Epidermal melanocyte (primary cell): ENCODE measurements around the gene PAK5.

ENCODE experiments used
- DNase-seq: peaks from one replicate; pipeline ENCODE4 v3.0.0; 2011; ENCODE audit warnings: low spot score; ENCODE audit not compliant: insufficient read length

Gene PAK5

DNA sequence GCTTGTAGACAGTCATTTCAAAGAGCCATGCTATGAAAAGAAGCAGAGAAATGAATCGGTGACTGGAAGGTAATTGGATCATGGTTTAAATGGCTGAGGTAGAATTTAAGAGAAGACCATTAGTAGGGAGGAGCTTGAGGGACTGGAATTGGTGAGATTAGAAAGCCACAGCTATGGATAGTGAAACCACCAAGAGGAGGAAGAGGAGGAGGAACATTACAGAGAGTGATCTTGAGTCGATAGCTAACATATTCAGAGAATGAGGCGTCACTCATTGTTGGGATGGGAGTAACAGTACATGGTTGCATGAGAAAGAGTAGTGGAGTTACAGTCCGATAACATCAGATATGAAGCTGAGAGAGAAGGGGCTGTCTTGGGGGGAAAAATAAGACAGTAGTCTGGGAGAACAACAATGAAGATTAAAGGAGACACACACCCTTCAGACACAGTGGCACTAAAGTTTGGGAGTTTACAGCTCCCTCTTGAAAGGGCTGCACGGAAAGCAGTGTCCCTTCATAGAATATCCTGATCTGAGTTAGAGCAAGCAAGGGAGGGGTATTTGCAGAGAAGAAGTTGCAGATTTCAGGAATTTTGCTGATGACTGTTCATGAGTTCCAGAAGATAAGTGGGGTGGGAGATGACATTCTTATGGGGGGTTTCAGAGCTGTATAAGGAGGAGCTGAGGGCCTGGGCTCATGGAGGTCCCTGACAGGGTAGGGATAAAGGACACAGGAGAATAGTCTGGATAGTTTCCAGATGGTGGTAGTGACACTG lies 339.6 kb downstream of the PAK5 start:
- DNase-seq: no peak

DNA sequence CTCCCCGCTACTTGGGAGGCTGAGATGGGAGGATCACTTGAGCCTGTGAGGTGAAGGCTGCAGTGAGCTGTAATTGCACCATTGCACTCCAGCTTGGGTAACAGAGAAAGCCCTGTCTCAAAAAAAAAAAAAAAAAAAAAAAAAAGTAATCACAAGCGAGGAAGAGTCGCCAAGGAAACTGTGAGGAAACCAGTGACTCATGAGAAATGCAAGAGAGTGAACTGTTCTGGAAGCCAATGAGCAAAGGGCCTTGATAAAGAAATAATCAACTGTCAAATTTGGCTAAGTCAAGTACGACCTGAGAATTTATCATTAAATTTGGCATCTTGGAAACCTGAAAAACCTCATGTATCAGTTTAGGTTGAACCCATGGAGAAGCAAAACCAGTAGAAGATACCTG lies 340.6 kb downstream of the PAK5 start:
- DNase-seq: no peak

DNA sequence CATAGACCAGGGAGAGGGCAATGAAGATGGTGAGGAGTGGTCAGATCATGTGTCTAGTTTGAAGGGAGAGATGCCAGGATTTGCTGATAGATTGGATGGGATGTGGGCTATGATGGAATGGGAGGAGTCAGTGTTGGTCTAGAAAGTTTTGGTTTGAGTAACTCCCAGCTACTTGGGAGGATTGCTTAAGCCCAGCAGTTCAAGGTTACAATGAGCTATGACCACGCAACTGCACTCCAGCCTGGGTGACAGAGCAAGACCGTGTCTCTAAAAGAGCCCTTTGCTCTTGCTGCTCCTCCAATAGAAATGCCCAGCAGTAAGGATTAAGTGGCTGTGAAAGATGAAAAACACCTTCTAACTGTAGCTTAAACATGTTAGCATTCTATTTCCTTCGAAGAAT lies 342.7 kb downstream of the PAK5 start:
- no peak for DNase-seq

DNA sequence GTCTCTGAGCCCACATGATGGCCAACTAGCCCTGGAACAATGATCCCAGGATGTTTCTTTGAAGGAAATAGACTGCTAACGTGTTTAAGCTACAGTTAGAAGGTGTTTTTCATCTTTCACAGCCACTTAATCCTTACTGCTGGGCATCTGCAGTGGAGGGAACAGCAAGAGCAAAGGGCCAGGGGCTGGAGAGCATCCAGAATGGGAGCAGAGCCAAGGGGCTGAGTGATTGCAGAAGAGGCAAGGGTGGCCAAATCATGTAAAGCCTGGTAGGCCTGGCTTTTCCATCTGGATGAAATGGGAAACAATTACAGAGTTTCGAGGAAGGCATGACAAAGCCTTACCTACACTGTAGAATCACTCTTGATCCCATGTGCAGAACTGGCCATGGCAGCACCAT lies 343.2 kb downstream of the PAK5 start:
- DNase-seq: no peak

DNA sequence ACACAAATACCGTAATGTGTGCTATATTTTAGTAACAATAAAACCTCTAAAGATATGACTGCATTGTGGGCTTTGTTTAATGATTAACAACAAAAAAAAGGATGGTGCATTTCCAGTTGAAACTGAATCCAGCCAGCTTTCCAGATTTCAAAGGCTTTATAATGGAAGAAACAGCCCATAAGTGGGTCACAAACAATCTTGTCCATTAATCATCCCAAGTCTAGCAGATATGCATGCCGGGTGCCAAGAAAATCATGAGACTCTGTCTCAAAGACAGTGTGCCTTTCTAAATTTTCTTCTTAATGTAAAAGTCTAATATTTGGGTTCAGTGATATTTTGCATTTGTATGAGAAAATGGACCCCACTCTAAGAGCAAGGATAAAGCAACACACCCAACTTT lies 345.1 kb downstream of the PAK5 start:
- DNase-seq: no peak

DNA sequence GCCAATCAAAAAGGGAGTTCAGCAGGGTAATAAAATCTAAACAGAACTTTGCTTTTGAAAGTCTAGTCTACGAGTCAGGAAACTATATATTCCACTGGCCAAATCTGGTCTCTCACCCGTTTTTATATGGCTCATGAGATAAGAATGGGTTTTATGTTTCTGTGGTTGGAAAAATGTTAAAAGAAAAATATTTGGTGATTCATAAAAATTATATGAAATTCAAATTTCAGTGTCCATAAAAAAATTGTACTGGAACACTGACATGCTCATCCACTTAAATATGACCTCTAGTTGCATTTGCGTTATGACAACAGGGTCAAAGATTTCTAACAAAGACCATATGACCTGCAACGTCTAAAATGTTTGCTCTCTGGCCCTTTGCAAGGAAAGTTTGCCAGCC lies 346.8 kb downstream of the PAK5 start:
- DNase-seq: no peak

DNA sequence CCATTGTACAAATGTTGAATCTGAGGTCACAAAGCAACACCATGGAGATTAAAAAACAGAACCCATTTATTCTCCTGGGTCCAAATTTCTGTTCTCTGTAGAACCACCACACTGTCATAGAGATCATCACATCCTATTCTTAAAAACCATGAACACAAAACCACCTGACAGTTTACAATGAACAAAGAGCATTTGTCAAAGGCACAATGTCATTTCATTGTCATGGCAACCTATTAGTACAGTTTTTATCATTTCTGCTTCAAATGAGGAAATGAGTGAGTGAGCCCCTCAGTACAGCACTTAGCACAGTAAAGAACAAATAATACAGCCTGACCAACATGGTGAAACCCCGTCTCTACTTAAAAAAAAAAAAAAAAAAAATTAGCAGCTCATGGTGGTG lies 347.6 kb downstream of the PAK5 start:
- no peak for DNase-seq

DNA sequence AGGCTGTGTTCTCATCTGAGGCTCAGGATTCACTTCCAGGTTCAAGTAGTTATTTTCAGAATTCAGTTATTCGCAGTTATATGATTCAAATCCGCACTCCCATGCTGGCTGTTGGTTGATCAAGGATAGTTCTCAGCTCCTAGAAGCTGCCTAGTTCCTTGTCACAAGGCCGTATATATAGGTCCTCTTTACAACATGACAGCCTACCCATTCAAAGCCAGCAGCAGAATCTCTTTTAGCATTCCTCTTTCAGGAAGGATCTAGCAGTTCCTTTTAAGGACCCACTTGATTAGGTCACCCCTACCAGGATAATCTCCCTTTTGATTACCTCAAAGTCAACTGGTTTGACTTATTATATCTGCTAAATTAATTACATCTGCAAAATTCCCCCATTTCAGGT lies 348.2 kb downstream of the PAK5 start:
- DNase-seq: no peak

DNA sequence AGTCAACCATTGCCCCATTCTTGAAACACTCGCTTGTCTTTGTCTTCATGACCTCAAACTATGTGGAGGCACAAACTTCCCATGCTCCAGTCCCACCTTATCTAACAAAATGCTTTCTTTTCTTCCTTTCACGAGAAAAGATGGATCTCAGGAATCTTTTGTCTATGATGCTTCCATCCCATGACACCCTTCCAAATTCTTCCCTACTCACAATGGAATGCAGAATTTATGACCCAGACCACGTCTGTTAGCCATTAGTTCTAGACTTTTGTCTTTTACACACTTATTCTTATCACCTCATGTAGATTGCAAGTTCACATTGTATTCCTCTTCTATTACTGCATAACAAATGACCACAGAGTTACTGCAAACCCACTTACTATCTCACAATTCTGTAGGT lies 348.7 kb downstream of the PAK5 start:
- DNase-seq: no peak

DNA sequence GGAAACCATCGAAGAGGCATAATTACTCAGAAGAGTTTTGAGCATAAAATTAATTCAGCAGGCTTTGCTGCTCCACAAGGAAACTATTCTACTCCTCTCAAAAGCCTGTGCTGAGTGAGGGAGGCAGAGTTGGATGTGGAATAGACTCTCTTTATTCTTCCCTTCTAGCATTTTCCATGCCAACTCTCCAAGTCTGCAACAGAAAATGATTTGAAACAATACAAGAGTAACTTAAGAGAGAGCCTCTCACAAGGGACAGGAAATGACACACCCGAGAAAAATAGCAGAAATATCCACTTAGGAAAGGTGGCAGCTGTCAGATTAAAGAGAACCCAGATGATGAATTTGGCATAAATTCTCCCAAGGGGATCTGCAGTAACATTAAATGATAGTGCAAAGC lies 350.8 kb downstream of the PAK5 start:
- DNase-seq: no peak
